DOHH2 (cell line): ENCODE measurements around the gene BCAP29.
A peak's percentile ranks its signal among the peaks of the same experiment; 100 is the strongest.

Experiments used
- H3F3A ChIP-seq: fragments of 200-600 bp; sonication (generic), shearing (Covaris generic); 2 replicates; pipeline ENCODE4 v1.6.0; 2016; ENCODE audit warnings: antibody characterized with exemption, mild to moderate bottlenecking; ENCODE audit not compliant: control insufficient read depth, insufficient read depth
- H3K27ac ChIP-seq: fragments of 200-600 bp; sonication (generic); 2 replicates; pipeline ENCODE4 v1.5.1; 2014; ENCODE audit warnings: low read depth, mild to moderate bottlenecking, low read length, moderate library complexity
- H3K27me3 ChIP-seq: fragments of 200-600 bp; sonication (generic); 2 replicates; pipeline ENCODE4 v1.6.1; 2014; ENCODE audit warnings: mild to moderate bottlenecking, low read length, mixed read lengths; ENCODE audit not compliant: control insufficient read depth
- H3K36me3 ChIP-seq: fragments of 200-600 bp; sonication (generic); 2 replicates; pipeline ENCODE4 v1.6.1; 2014; ENCODE audit warnings: mild to moderate bottlenecking, low read length, moderate library complexity, mixed read lengths; ENCODE audit not compliant: control insufficient read depth
- H3K4me1 ChIP-seq: fragments of 200-600 bp; sonication (generic); 2 replicates; pipeline ENCODE4 v1.6.1; 2014; ENCODE audit warnings: mild to moderate bottlenecking, low read length, mixed read lengths; ENCODE audit not compliant: control insufficient read depth
- H3K4me2 ChIP-seq: fragments of 200-600 bp; sonication (generic); 2 replicates; pipeline ENCODE4 v1.6.0; 2014; ENCODE audit warnings: mild to moderate bottlenecking, low read length, moderate library complexity
- H3K4me3 ChIP-seq: fragments of 200-600 bp; sonication (generic); 2 replicates; pipeline ENCODE4 v1.5.1; 2014; ENCODE audit warnings: mild to moderate bottlenecking, low read length, mixed read lengths
- H3K79me2 ChIP-seq: fragments of 200-600 bp; sonication (generic); 2 replicates; pipeline ENCODE4 v1.6.1; 2014; ENCODE audit warnings: mild to moderate bottlenecking, low read length, mixed read lengths; ENCODE audit not compliant: control insufficient read depth
- H3K9me2 ChIP-seq: fragments of 200-600 bp; sonication (generic); replicated peaks from 2 replicates; pipeline ENCODE4 v1.6.1; 2014; ENCODE audit warnings: mild to moderate bottlenecking, low read length, mixed read lengths; ENCODE audit not compliant: control insufficient read depth
- H3K9me3 ChIP-seq: fragments of 200-600 bp; sonication (generic); 2 replicates; pipeline ENCODE4 v1.6.1; 2014; ENCODE audit warnings: antibody characterized with exemption, low read length, mixed read lengths; ENCODE audit not compliant: control insufficient read depth, insufficient read depth
- H4K20me1 ChIP-seq: fragments of 200-600 bp; sonication (generic); 2 replicates; pipeline ENCODE4 v1.6.0; 2014; ENCODE audit warnings: low read depth, mild to moderate bottlenecking, antibody characterized with exemption, low read length, moderate library complexity; ENCODE audit not compliant: control insufficient read depth, insufficient read depth
- CTCF ChIP-seq: fragments of 200-600 bp; sonication (generic); IDR thresholded peaks from one replicate; pipeline ENCODE4 v1.5.1; 2014; ENCODE audit warnings: antibody characterized with exemption, mild to moderate bottlenecking, low read depth, low read length; ENCODE audit not compliant: poor library complexity, severe bottlenecking
- EZH2phosphoT487 ChIP-seq: fragments of 200-600 bp; sonication (generic); IDR thresholded peaks from 2 replicates; pipeline ENCODE4 v1.6.1; 2017; ENCODE audit warnings: borderline replicate concordance, mild to moderate bottlenecking, antibody characterized with exemption, low read length, moderate library complexity, mixed read lengths

BCAP29 gene

GRCh38 chr7:107659666-107660065, 79.6 kb downstream of the BCAP29 start:
- H3K79me2 ChIP-seq, result no peaks in the 10 kb centered on the region
- peaks cover 62% of the 10 kb centered on the region for H3K27me3 ChIP-seq
- no peaks in the 10 kb centered on the region for H3K36me3 ChIP-seq
- H4K20me1 ChIP-seq, result no peaks in the 10 kb centered on the region
- H3K9me3 ChIP-seq, result no peaks in the 10 kb centered on the region
- no peak overlapping the region for H3K27ac ChIP-seq
- peaks cover 27% of the 10 kb centered on the region for H3K4me1 ChIP-seq
- no peak for TF ChIP-seq CTCF
- TF ChIP-seq EZH2phosphoT487, result no peak
- no peaks in the 10 kb centered on the region for H3K9me2 ChIP-seq
- H3K4me2 ChIP-seq, result peak overlapping the region; percentile 62
- H3F3A ChIP-seq, result no peaks in the 10 kb centered on the region; the same call in 1 of the 2 replicates
- H3K4me3 ChIP-seq, result no peak overlapping the region

- TF ChIP-seq CTCF, result no peak
- TF ChIP-seq EZH2phosphoT487, result peak; percentile 49; the same call in 1 of the 2 replicates
- Histone ChIP-seq H3K27ac (no peak within 1 kb of the TSS), H3K27me3 (peaks cover 62% of the 10 kb centered on the region), H3K4me3 (peak within 1 kb of the TSS; percentile 59), H3K79me2 (no peaks in the 10 kb centered on the region), H3K9me2 (no peaks in the 10 kb centered on the region), H3K4me1 (peaks cover 27% of the 10 kb centered on the region), H3K4me2 (peak within 1 kb of the TSS; percentile 62), H3K9me3 (no peaks in the 10 kb centered on the region), H3K36me3 (no peaks in the 10 kb centered on the region), H4K20me1 (no peaks in the 10 kb centered on the region), H3F3A (no peaks in the 10 kb centered on the region; the same call in 1 of the 2 replicates)
These were observed 80.5 kb downstream of the BCAP29 start, which contains the start of gene SLC26A4 for GRCh38 chr7:107660381-107661080. Gene SLC26A4 (plus strand): TSS chr7:107660828. CDS start chr7:107661642, 814 bp downstream.

- no peaks in the 10 kb centered on the region for H3K9me3 ChIP-seq
- TF ChIP-seq CTCF (peak; percentile 26), EZH2phosphoT487 (peak; percentile 88)
- H4K20me1 ChIP-seq, result no peaks in the 10 kb centered on the region
- peak overlapping the region; percentile 62 for H3K4me2 ChIP-seq
- no peaks in the 10 kb centered on the region; the same call in 1 of the 2 replicates for H3F3A ChIP-seq
- H3K79me2 ChIP-seq, result no peaks in the 10 kb centered on the region
- peak overlapping the region; percentile 59 for H3K4me3 ChIP-seq
- no peaks in the 10 kb centered on the region for H3K9me2 ChIP-seq
- peaks cover 27% of the 10 kb centered on the region for H3K4me1 ChIP-seq
- peaks cover 62% of the 10 kb centered on the region for H3K27me3 ChIP-seq
- no peak overlapping the region for H3K27ac ChIP-seq
- no peaks in the 10 kb centered on the region for H3K36me3 ChIP-seq
These were observed 81.2 kb downstream of the BCAP29 start for GRCh38 chr7:107661081-107661864.
